HFFc6 (cell line): ENCODE data around the gene ECSCR. TPM values are rescaled to one million over a fixed set of nuclear protein-coding genes. Genes with fewer than 3 reads are reported as not detected.
"Not testable (repeated sequence)": the region's sequence is repeated elsewhere in the genome, so short reads cannot be mapped to it uniquely, and the experiment has no call there.

Source experiments
- DNase-seq: peaks from one replicate; pipeline ENCODE4 v3.0.0-alpha.2; 2018
- H3K27ac Mint-ChIP-seq: 2 replicates; pipeline ENCODE4 v1.8.0; 2020; ENCODE audit warnings: mild to moderate bottlenecking, mixed read lengths
- H3K27me3 Mint-ChIP-seq: 2 replicates; pipeline ENCODE4 v1.8.0; 2021; ENCODE audit warnings: mild to moderate bottlenecking, moderate library complexity, mixed read lengths; ENCODE audit not compliant: insufficient read depth
- H3K36me3 Mint-ChIP-seq: 2 replicates; pipeline ENCODE4 v1.8.0; 2021; ENCODE audit warnings: low read depth, mixed read lengths
- H3K4me1 Mint-ChIP-seq: 2 replicates; pipeline ENCODE4 v1.8.0; 2020; ENCODE audit warnings: low read depth, mixed read lengths
- H3K4me3 Mint-ChIP-seq: 2 replicates; pipeline ENCODE4 v1.8.0; 2020; ENCODE audit warnings: mild to moderate bottlenecking, moderate library complexity, mixed read lengths
- H3K9me3 Mint-ChIP-seq: 2 replicates; pipeline ENCODE4 v1.8.0; 2020; ENCODE audit warnings: mild to moderate bottlenecking, mixed read lengths
- CTCF ChIP-seq: fragments of 200-600 bp; sonication (generic); IDR thresholded peaks from 2 replicates; pipeline ENCODE4 v1.5.0; 2021; ENCODE audit warnings: antibody characterized with exemption, mild to moderate bottlenecking
- total RNA-seq, 6 experiments: library from RNA; stranded (reverse); fragmentation: NEBNext Ultra II Directional; extraction: Animal tissue kit (Norgen Biotek cat#: 25700); gene quantifications; 2 replicates in 1 of 6; 3 replicates in 5 of 6; pipeline ENCODE4 v1.2.3, GENCODE V29; 2021

ECSCR gene
- total RNA-seq, 6 experiments from 2014 or later, result 0.28 to 0.91 (median 0.83) TPM

- no peak for TF ChIP-seq CTCF
- H3K27ac Mint-ChIP-seq, result peak overlapping the region; percentile 83
These were observed 17.0 kb downstream of the ECSCR start for GRCh38 chr5:139445325-139446170.

GRCh38 chr5:139443831-139444453 lies 18.6 kb downstream of the ECSCR start:
- peak; percentile 87 for DNase-seq
- no peaks in the 10 kb centered on the region for H3K36me3 Mint-ChIP-seq
- peak overlapping the region; percentile 90 for H3K27ac Mint-ChIP-seq
- TF ChIP-seq CTCF, result no peak
- no peaks in the 10 kb centered on the region for H3K9me3 Mint-ChIP-seq
- H3K4me1 Mint-ChIP-seq, result peaks cover 70% of the 10 kb centered on the region
- H3K4me3 Mint-ChIP-seq, result peak overlapping the region; percentile 35
- peaks cover 3% of the 10 kb centered on the region; the same call in 1 of the 2 replicates for H3K27me3 Mint-ChIP-seq

More at GRCh38 chr5:139445325-139446170, 17.0 kb downstream of the ECSCR start:
- H3K4me1 Mint-ChIP-seq, result peaks cover 60% of the 10 kb centered on the region
- peak; percentile 78 for DNase-seq
- H3K27me3 Mint-ChIP-seq, result peaks cover 3% of the 10 kb centered on the region; the same call in 1 of the 2 replicates
- no peaks in the 10 kb centered on the region for H3K9me3 Mint-ChIP-seq
- peak overlapping the region; percentile 63 for H3K4me3 Mint-ChIP-seq
- no peaks in the 10 kb centered on the region for H3K36me3 Mint-ChIP-seq

GRCh38 chr5:139440416-139440815 lies 22.1 kb downstream of the ECSCR start:
- DNase-seq, H3K36me3 Mint-ChIP-seq, H3K27me3 Mint-ChIP-seq, H3K4me3 Mint-ChIP-seq, H3K9me3 Mint-ChIP-seq, H3K27ac Mint-ChIP-seq: not testable (repeated sequence)
- peaks cover 54% of the 10 kb centered on the region for H3K4me1 Mint-ChIP-seq

- H3K9me3 Mint-ChIP-seq, result no peaks in the 10 kb centered on the region
- peak within 1 kb of the TSS; percentile 97 for H3K27ac Mint-ChIP-seq
- no peak for TF ChIP-seq CTCF
- H3K4me3 Mint-ChIP-seq, result peak within 1 kb of the TSS; percentile 97
- no peaks in the 10 kb centered on the region; the same call in 1 of the 2 replicates for H3K27me3 Mint-ChIP-seq
- peak; percentile 81 for DNase-seq
- H3K4me1 Mint-ChIP-seq, result peaks cover 42% of the 10 kb centered on the region
- no peaks in the 10 kb centered on the region for H3K36me3 Mint-ChIP-seq
These were observed 23.3 kb downstream of the ECSCR start, which contains the start of gene DNAJC18 for GRCh38 chr5:139439013-139439903. TSS of gene DNAJC18 (minus strand) at chr5:139439525. CDS start at chr5:139439445, 80 bp downstream.

GRCh38 chr5:139438707-139439012 lies 23.9 kb downstream of the ECSCR start:
- Mint-ChIP-seq H3K4me1 (peaks cover 36% of the 10 kb centered on the region), H3K9me3 (no peaks in the 10 kb centered on the region), H3K27ac (peak overlapping the region; percentile 97), H3K36me3 (no peaks in the 10 kb centered on the region), H3K4me3 (peak overlapping the region; percentile 97), H3K27me3 (no peaks in the 10 kb centered on the region; the same call in 1 of the 2 replicates)
- no peak for TF ChIP-seq CTCF
- DNase-seq, result no peak
